WTC11 (cell line): ENCODE results near the gene NPB.

Source experiments
- ESRRA ChIP-seq: sonication (generic); formaldehyde crosslinking; IDR thresholded peaks from 2 replicates; pipeline ENCODE4 v1.8.1; 2022; ENCODE audit warnings: mild to moderate bottlenecking, missing genetic modification reagents, borderline replicate concordance
- TF ChIP-seq, protein P1 (sequence below): fragments of 200-600 bp; IDR thresholded peaks from 2 replicates; pipeline ENCODE4 v1.8.0; 2022; ENCODE audit warnings: antibody characterized with exemption

DNA sequence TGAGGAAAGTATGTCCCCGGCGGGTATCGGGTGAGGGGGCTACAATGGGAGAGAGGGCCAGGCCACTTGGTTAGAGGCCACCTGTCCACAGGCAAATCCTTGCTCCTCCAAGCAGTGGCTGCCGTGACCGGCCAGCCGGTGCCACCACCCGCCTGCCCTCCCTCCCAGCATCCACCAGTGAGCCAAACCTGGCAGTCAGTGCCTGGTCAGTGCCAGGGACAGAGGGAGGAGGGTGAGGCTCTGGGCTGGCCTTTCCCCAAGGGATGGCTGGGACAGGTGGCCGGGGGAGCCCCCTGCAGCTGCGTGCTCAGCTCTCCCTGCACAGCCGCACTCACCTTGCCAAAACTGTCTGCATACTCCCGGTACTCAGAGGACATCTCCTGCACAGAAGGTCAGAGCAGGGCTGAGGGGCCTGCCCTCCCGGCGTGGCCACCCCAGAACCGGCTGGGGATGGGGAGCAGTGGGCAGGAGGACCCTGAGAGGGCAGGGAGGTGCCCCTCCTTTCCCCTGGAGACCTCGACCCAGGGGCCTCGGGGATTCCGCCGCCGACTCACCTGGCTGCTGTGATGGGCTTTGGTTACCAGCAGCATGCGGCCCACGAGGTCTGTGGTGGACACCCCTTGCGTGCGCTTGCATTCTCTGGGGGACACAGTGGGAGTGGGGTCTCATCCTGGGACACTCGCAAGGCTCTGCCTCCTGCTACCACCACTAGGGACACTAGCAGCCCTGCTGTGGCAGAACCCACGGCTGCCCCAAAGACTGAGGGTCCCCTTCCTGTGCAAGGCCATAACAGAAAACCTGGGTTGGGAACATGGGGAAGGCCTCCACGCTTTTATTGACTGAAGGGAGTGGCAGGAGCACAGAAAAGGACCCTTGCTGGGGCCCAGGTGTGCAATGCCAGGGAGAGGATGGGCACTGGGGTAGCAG is 5.4 kb downstream of the NPB start:
- TF ChIP-seq, protein P1, sequence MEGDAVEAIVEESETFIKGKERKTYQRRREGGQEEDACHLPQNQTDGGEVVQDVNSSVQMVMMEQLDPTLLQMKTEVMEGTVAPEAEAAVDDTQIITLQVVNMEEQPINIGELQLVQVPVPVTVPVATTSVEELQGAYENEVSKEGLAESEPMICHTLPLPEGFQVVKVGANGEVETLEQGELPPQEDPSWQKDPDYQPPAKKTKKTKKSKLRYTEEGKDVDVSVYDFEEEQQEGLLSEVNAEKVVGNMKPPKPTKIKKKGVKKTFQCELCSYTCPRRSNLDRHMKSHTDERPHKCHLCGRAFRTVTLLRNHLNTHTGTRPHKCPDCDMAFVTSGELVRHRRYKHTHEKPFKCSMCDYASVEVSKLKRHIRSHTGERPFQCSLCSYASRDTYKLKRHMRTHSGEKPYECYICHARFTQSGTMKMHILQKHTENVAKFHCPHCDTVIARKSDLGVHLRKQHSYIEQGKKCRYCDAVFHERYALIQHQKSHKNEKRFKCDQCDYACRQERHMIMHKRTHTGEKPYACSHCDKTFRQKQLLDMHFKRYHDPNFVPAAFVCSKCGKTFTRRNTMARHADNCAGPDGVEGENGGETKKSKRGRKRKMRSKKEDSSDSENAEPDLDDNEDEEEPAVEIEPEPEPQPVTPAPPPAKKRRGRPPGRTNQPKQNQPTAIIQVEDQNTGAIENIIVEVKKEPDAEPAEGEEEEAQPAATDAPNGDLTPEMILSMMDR = no peak
- TF ChIP-seq ESRRA (CRISPR knock-in tag) = no peak
